Endothelial cell (in vitro differentiated cells): ENCODE results near the gene CCL21. TPM values are rescaled to one million over a fixed set of nuclear protein-coding genes. Genes with fewer than 3 reads are reported as not detected.

ENCODE experiments used
- DNase-seq: peaks from one replicate; pipeline ENCODE4 v3.0.0; 2021; ENCODE audit warnings: low spot score
- H3K27ac Mint-ChIP-seq: one replicate; pipeline ENCODE4 v1.8.0; 2021; ENCODE audit warnings: mixed read lengths, inconsistent platforms; ENCODE audit not compliant: unreplicated experiment
- H3K27me3 Mint-ChIP-seq: one replicate; pipeline ENCODE4 v1.8.0; 2021; ENCODE audit warnings: mild to moderate bottlenecking, moderate library complexity, mixed read lengths, inconsistent platforms; ENCODE audit not compliant: unreplicated experiment
- H3K36me3 Mint-ChIP-seq: one replicate; pipeline ENCODE4 v1.8.0; 2021; ENCODE audit warnings: mild to moderate bottlenecking, low read depth, mixed read lengths, inconsistent platforms; ENCODE audit not compliant: unreplicated experiment
- H3K4me1 Mint-ChIP-seq: one replicate; pipeline ENCODE4 v1.8.0; 2021; ENCODE audit warnings: mild to moderate bottlenecking, mixed read lengths, inconsistent platforms; ENCODE audit not compliant: unreplicated experiment
- H3K4me3 Mint-ChIP-seq: one replicate; pipeline ENCODE4 v1.8.0; 2021; ENCODE audit warnings: mild to moderate bottlenecking, mixed read lengths, inconsistent platforms; ENCODE audit not compliant: unreplicated experiment
- H3K9me3 Mint-ChIP-seq: one replicate; pipeline ENCODE4 v1.8.0; 2021; ENCODE audit warnings: mixed read lengths, inconsistent platforms; ENCODE audit not compliant: unreplicated experiment
- CTCF ChIP-seq: fragments of 200-600 bp; sonication (generic); IDR thresholded peaks from one replicate; pipeline ENCODE4 v1.5.0; 2021; ENCODE audit warnings: antibody characterized with exemption; ENCODE audit not compliant: unreplicated experiment
- total RNA-seq: library from RNA; stranded (reverse); fragmentation: NEBNext Ultra II Directional; extraction: Animal tissue kit (Norgen Biotek cat#: 25700); gene quantifications from one replicate; pipeline ENCODE4 v1.2.1, GENCODE V29; 2021; ENCODE audit not compliant: unreplicated experiment

The CCL21 gene
- total RNA-seq, 1 donor from 2014 or later, result not detected

- DNase-seq, result no peak
- peaks cover 12% of the 10 kb centered on the region for H3K27me3 Mint-ChIP-seq
- TF ChIP-seq CTCF, result no peak
- no peak overlapping the region for H3K27ac Mint-ChIP-seq
- no peaks in the 10 kb centered on the region for H3K9me3 Mint-ChIP-seq
- no peaks in the 10 kb centered on the region for H3K36me3 Mint-ChIP-seq
- no peak overlapping the region for H3K4me3 Mint-ChIP-seq
- H3K4me1 Mint-ChIP-seq, result peaks cover 3% of the 10 kb centered on the region
Measured at GRCh38 chr9:34685591-34685990, 24.3 kb downstream of the CCL21 start.

GRCh38 chr9:34684816-34685215 is 25.1 kb downstream of the CCL21 start:
- Mint-ChIP-seq H3K27ac (no peak overlapping the region), H3K4me3 (no peak overlapping the region), H3K9me3 (no peaks in the 10 kb centered on the region), H3K36me3 (no peaks in the 10 kb centered on the region), H3K4me1 (no peaks in the 10 kb centered on the region), H3K27me3 (peaks cover 12% of the 10 kb centered on the region)
- no peak for TF ChIP-seq CTCF
- DNase-seq, result no peak

DNA sequence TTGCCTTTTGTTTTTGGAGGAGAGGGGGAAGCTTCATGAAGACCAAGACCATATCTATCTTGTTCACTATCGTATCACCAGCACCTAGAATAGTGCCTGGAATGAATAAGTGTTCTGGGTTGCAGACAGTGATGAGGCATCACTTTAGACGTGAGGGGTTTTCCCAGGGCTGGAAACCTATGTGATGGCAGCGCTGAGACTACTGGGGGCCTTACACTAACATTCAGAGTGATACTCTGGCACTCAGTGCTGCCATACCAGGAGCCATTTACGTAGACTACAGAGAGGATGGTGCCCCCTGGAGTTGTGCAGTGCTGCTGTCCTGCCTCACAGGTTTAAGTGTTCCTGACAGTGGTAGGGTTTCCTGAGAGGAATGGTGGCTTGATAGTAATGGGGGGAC is 25.8 kb downstream of the CCL21 start:
- H3K36me3 Mint-ChIP-seq, result no peaks in the 10 kb centered on the region
- H3K9me3 Mint-ChIP-seq, result no peaks in the 10 kb centered on the region
- no peak for DNase-seq
- H3K27me3 Mint-ChIP-seq, result peaks cover 12% of the 10 kb centered on the region
- no peak overlapping the region for H3K27ac Mint-ChIP-seq
- no peaks in the 10 kb centered on the region for H3K4me1 Mint-ChIP-seq
- no peak overlapping the region for H3K4me3 Mint-ChIP-seq
- no peak for TF ChIP-seq CTCF

DNA sequence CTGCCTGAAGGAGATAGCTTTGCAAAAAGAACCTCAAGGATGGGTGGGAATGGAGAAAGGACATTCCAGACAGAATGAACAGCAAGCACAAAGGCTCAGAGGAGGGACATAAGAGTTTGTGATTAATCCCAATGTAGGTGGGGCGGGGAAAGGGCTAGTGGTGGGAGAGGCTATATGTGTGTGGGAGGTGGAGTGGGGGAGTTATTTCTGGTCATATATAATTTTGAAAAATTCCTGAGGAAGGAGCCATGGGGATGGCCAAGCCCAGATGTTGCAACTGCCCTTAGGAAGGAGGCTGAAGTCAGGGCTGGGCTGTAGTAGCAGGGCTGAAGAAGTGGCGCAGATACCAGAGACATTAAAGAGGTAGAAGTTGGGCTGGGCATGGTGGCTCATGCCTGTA is 34.1 kb downstream of the CCL21 start:
- H3K27me3 Mint-ChIP-seq, result peaks cover 5% of the 10 kb centered on the region
- no peak for TF ChIP-seq CTCF

GRCh38 chr9:34675048-34675714 is 34.8 kb downstream of the CCL21 start:
- H3K27me3 Mint-ChIP-seq, result peaks cover 5% of the 10 kb centered on the region
- H3K36me3 Mint-ChIP-seq, result no peaks in the 10 kb centered on the region
- DNase-seq, result peak; percentile 89
- H3K27ac Mint-ChIP-seq, result no peak overlapping the region
- no peak overlapping the region for H3K4me3 Mint-ChIP-seq
- peak; percentile 59 for TF ChIP-seq CTCF
- no peaks in the 10 kb centered on the region for H3K9me3 Mint-ChIP-seq
- H3K4me1 Mint-ChIP-seq, result no peaks in the 10 kb centered on the region

More for the DNA sequence above, 34.1 kb downstream of the CCL21 start:
- no peak overlapping the region for H3K4me3 Mint-ChIP-seq
- no peaks in the 10 kb centered on the region for H3K36me3 Mint-ChIP-seq
- H3K27ac Mint-ChIP-seq, result no peak overlapping the region
- no peak for DNase-seq
- no peaks in the 10 kb centered on the region for H3K4me1 Mint-ChIP-seq
- no peaks in the 10 kb centered on the region for H3K9me3 Mint-ChIP-seq
